GM18505 (cell line): ENCODE measurements around the gene CPNE4.
"Not testable (repeated sequence)": the region's sequence is repeated elsewhere in the genome, so short reads cannot be mapped to it uniquely, and the experiment has no call there.

Source experiments
- ATAC-seq: cut with Tn5 transposase; IDR thresholded peaks from one replicate; pipeline ENCODE4 v1.9.1; 2021; ENCODE audit not compliant: unreplicated experiment
- POLR2A ChIP-seq: IDR thresholded peaks from 4 replicates; pipeline ENCODE4 v1.6.1; 2011; ENCODE audit warnings: borderline replicate concordance; ENCODE audit not compliant: insufficient read depth, insufficient read length; ENCODE audit errors: extremely low read depth

The CPNE4 gene

GRCh38 chr3:132006605-132007204 is 28.1 kb downstream of the CPNE4 start:
- ATAC-seq: no peak
- TF ChIP-seq POLR2A: no peak

GRCh38 chr3:132004571-132004970 is 30.2 kb downstream of the CPNE4 start:
- ATAC-seq: no peak
- no peak for TF ChIP-seq POLR2A

- ATAC-seq: no peak
- TF ChIP-seq POLR2A: no peak
Observed at GRCh38 chr3:132003685-132004084, 31.1 kb downstream of the CPNE4 start.

GRCh38 chr3:132001999-132002398 is 32.8 kb downstream of the CPNE4 start:
- no peak for ATAC-seq
- TF ChIP-seq POLR2A: no peak

- no peak for ATAC-seq
- TF ChIP-seq POLR2A: no peak
Observed at GRCh38 chr3:132001036-132001435, 33.8 kb downstream of the CPNE4 start.

- no peak for TF ChIP-seq POLR2A
- ATAC-seq: no peak
Observed at GRCh38 chr3:131998027-131998426, 36.8 kb downstream of the CPNE4 start.

- no peak for ATAC-seq
- TF ChIP-seq POLR2A: no peak
Observed at GRCh38 chr3:131995891-131996290, 38.9 kb downstream of the CPNE4 start.

GRCh38 chr3:131989318-131989717 is 45.5 kb downstream of the CPNE4 start:
- no peak for ATAC-seq
- no peak for TF ChIP-seq POLR2A

- TF ChIP-seq POLR2A: no peak
Observed at GRCh38 chr3:131988209-131988608, 46.6 kb downstream of the CPNE4 start.

GRCh38 chr3:131983689-131984088 is 51.1 kb downstream of the CPNE4 start:
- ATAC-seq: no peak
- TF ChIP-seq POLR2A: no peak

More at GRCh38 chr3:131988209-131988608, 46.6 kb downstream of the CPNE4 start:
- no peak for ATAC-seq

- TF ChIP-seq POLR2A: no peak
- ATAC-seq: no peak
Observed at GRCh38 chr3:131981323-131981722, 53.5 kb downstream of the CPNE4 start.

- no peak for ATAC-seq
- no peak for TF ChIP-seq POLR2A
Observed at GRCh38 chr3:131976448-131976847, 58.4 kb downstream of the CPNE4 start.

- TF ChIP-seq POLR2A: no peak
- ATAC-seq: no peak
Observed at GRCh38 chr3:131975047-131975446, 59.8 kb downstream of the CPNE4 start.

- TF ChIP-seq POLR2A: no peak
- no peak for ATAC-seq
Observed at GRCh38 chr3:131973731-131974130, 61.1 kb downstream of the CPNE4 start.

GRCh38 chr3:131972550-131972949 is 62.3 kb downstream of the CPNE4 start:
- no peak for TF ChIP-seq POLR2A
- ATAC-seq: no peak

GRCh38 chr3:131972091-131972490 is 62.7 kb downstream of the CPNE4 start:
- TF ChIP-seq POLR2A: no peak
- no peak for ATAC-seq

- not testable (repeated sequence) for ATAC-seq
Observed at GRCh38 chr3:131963442-131963841, 71.4 kb downstream of the CPNE4 start.
